ENCODE measurements around the gene GNB1L.

The GNB1L gene

GRCh38 chr22:19772673-19773469 is 81.8 kb downstream of the GNB1L start:
- DNase-seq = no peak

DNA sequence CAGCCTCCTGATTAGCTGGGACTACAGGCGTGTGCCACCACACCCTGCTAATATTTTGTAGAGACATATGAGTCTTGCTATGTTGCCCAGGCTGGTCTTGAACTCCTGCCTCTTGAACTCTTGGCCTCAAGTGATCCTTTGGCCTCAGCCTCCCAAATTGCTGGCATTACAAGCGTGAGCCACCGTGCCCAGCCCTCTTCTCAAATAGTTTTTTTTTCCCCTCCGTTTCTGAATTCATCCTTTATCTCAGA is 82.3 kb downstream of the GNB1L start:
- DNase-seq = no peak

- DNase-seq = no peak
Measured at GRCh38 chr22:19770349-19771220, 84.1 kb downstream of the GNB1L start.

- DNase-seq = no peak
Measured at GRCh38 chr22:19769393-19769715, 85.3 kb downstream of the GNB1L start.

DNA sequence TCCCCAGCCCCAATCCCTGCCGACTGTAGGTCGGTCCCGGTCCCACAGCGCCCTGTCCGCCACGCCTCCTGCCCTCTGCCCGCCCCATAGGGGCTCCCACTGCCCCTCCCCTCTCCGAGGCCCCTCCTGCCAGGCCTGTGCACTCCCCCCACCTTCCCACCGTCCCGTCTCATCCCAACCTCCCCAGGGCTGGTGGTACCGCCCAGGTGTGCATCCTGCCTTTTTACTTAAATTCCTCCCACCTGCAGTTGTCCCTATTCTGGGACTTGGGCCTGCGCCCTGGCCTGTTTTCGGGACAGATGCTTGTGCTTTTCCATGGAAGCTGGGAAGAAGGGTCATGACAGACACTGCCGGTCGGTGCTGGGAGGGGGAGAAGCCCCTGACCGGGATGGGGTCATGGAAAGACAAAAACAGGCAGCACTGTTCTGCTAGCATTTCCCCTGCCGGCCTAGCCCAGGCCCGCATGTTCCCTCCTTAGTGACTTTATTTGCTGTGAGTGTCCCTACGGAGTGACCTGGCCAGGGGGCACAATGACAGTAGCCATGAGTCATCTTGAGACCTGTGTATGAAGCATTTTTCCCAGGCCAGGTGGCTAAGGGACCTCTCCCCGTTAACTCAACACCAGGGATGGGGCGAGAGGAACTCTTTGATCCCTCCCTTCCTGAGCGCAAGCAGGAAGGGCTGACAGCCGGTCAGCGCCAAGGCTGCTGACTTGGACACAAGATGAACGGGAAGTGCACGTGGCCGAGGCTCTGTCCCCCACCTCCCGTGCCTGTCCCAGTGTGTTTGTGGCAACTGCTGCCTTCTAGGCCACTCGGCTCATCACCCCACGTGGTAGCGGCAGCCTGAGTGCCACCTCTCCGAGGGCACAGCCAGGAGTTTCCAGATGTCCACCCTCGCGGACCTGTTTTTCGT is 87.0 kb downstream of the GNB1L start:
- DNase-seq = no peak

GRCh38 chr22:19766511-19767426 is 87.9 kb downstream of the GNB1L start:
- DNase-seq = peak; percentile 44 to 68

- DNase-seq = no peak
Measured at GRCh38 chr22:19766240-19766510, 88.5 kb downstream of the GNB1L start.

DNA sequence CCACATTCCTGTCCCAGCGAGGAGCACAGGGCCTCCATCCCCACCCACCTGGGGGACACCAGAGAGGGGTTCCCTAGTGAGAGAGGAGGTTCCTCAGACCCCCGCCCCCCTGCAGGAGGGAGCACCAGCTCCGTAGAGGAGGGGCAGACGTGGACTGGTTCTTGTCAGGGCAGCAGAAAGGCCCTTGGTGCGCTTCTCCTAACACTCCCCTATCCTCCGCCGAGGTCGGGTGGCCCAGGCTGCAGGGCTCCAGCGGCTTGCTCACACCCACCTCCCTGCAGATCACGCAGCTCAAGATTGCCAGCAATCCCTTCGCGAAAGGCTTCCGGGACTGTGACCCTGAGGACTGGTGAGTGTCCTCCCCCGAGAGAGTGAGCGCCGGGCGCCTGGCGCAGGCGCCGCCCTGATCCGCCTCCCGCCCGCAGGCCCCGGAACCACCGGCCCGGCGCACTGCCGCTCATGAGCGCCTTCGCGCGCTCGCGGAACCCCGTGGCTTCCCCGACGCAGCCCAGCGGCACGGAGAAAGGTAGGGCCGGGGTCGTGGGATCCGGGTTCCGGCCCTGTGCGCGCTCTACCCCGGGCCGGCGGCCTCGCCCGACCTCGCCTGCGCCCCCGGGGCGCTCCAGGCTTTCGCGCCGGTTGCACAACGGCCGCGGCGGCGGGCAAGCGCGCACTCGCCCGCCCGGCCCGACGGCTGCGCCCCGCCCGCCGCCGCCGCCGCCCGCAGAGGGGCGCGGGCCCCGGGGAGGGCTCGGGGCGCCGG is 89.0 kb downstream of the GNB1L start:
- peak in 1 of 2 donors; percentile 28 for DNase-seq

DNA sequence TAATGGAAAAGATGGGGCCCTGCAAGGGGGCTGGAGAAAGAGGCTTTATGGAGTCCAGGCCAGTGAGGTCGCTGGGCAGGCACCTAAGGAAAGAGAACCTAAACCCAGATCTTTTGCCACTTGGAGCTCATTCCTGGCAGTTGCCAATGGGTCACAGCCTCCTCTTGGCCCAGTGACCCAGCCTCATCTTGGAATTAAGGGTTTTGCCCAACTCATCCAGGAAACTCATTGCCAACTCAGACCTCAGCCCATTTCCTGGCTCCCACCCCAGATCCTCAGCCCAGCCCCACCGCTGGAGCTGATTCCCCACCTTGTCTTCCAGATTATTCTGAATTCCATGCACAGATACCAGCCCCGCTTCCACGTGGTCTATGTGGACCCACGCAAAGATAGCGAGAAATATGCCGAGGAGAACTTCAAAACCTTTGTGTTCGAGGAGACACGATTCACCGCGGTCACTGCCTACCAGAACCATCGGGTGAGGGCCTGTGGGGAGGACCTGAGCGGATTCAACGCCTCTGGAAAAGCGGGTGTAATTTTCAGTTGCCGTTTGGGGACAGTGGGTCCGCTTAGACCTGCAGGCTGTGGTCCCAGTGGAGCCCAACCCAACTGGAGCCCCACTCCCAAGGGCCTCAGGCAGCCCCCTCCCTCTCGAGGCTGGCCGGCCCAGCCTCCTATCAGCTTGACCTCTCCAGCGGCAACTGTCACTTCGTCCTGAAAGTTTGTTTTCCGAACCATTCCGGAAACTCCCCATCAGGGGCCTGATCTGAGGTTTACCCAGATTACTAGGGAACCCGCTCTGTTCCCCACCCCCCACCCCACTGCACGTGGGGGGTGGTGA is 89.8 kb downstream of the GNB1L start:
- no peak for DNase-seq

DNA sequence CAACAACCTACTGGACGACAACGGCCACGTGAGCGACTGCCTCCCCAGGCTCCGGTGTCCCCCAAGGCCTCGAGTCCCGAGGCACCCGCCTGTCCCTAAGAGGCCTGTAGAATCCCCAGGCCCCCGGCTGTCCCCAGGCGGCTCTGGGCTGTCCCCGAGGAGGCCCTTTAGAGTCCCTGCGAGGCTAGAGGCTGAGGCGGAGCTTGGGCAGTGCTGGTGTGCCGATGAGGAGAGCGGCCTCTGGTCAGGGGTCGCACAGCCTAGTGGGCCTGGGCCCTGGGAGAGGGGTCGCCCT is 90.4 kb downstream of the GNB1L start:
- no peak for DNase-seq

DNA sequence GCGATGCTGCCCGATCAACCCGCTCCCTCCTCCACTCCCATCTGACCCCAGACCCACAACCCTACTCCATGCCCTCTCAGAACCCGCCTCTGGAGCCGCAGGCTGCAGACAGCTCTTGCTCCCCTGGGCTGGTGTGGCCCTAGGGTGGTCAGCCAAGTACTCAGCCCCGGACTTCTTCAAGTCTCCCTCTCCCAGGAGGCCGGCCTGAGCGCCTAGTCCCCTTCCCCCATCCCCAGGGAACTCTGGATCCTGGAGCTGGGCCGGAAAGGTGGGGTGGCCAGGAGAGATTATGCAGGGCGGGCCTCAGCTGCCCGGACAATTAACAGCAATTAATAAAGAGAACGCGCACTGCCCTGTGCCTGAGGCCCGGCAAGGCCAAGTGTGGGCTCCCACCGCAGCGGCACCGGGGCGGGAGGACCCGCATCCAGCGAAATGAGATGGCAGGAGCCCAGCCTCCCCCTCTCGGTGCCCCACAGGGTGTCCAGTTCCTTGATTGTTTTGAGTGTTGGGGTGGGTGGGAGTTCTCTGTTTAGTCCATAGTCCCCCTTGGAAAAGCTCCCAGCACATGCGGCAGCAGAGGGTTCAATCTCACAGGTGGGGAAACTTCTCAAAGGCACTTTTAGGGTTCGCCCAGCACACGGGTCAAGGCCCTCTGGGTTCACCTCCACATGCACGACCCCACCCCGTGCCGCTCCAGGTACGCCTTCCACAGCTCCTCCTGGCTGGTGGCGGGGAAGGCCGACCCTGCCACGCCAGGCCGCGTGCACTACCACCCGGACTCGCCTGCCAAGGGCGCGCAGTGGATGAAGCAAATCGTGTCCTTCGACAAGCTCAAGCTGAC is 91.0 kb downstream of the GNB1L start:
- DNase-seq = no peak

- DNase-seq = no peak
Measured at GRCh38 chr22:19762568-19763457, 91.9 kb downstream of the GNB1L start.

DNA sequence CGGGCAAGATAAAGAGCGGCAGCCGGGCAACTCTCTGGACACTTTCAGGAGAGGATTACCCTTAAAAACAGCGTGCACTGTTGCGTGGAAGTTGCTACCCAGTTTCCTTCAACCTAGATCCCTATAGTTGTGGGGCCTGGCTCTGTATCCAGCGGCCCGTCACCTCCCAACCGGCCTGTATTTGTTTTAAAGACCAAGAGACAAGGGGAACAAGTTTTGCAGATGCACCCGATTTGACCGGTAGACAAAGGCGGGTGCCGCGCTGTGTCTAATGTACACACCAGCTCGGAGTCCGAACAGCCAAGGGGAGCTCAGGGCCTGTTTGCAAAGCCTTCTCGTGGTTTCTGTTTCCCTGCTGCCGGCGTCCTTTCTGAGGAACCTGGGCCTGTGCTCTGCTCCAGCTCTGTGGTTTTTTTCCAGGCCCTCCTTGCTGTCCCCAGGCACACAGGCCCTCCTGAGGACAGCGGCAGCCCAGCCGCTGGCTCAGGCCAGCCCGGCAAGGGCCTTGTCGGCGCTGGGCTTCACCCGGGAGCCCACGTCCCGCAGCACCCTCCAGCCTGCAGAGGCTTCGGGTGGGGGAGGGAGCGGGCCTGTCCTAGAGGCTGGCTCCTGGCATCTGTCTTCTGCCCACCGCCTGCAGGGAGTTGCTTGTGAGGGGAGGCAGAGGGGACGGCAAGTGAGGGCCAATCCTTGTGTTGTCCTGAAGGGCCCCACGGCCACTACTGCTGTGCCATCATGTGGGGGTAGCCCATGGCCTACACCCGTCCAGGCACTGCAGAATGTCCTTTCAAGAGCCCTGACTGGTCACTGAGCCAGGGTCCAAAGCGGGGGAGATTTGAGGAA is 92.7 kb downstream of the GNB1L start:
- DNase-seq = no peak

GRCh38 chr22:19760951-19761724 is 93.5 kb downstream of the GNB1L start:
- DNase-seq = no peak

- no peak for DNase-seq
Measured at GRCh38 chr22:19760058-19760950, 94.4 kb downstream of the GNB1L start, which contains the start of gene TBX1. Gene TBX1, plus strand, starts transcription at chr22:19760778. Its CDS starts 66 bp downstream, at chr22:19760844.

DNA sequence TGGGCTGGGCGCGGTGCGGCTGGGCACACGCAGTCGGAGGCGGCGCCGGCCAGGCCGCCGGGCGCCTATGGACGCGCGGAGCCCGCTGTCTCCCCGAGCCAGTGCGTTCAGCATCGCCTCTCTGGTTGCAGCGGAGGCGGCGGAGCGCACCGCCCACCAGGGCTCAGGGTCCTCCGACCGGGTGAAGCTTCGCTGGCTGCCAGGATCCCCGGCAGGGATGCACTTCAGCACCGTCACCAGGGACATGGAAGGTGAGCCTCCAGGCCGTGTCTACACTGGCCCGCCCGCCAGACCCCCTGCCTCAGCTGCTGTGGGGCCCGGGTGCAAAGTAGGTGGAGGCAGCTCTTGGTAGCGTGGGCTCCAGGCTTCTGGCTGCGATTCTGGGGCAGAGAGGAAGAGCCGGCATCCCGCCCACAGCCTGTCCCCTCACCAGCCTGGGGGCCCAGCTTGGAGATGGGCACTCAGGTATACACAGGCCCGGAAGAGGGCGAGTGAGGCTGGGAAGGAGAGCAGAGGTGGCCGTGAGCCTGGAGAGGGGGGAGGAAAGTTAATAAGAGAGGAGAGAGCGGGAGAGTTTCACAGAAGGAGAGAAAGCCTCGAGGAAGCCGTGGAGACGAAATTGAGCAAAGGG is 95.1 kb downstream of the GNB1L start:
- no peak for DNase-seq
